Heart left ventricle (tissue), 16 donors: ENCODE measurements around the gene PELI3. TPM values are rescaled to one million over a fixed set of nuclear protein-coding genes. Genes with fewer than 3 reads are reported as not detected.

Experiments
- ATAC-seq, 4 donors: fragments of 200-7000 bp; cut with Tn5 transposase; one replicate each; pipeline ENCODE4 v1.9.1; 2020 to 2022; ENCODE audit warnings: moderate library complexity in 4 of 4, mild to moderate bottlenecking in 3 of 4, moderate number of reproducible peaks in 1 of 4
- DNase-seq, 5 donors: peaks; one replicate each; pipeline ENCODE4 v3.0.0-alpha.2; 2020
- H3K27ac ChIP-seq, 12 donors: fragments of 200-600 bp; sonication (generic) in 4 of 12; one replicate each; pipeline versions ENCODE4 v1.5.0 to v1.8.0; 2016 to 2022; ENCODE audit warnings: mild to moderate bottlenecking in 2 of 12
- H3K27me3 ChIP-seq, 9 donors: fragments of 200-600 bp; sonication (generic) in 2 of 9; one replicate each; pipeline versions ENCODE4 v1.5.1 to v1.8.0; 2016 to 2022; ENCODE audit warnings: mild to moderate bottlenecking in 3 of 9
- H3K36me3 ChIP-seq, 9 donors: fragments of 200-600 bp; sonication (generic) in 2 of 9; one replicate each; pipeline versions ENCODE4 v1.5.0 to v1.8.0; 2018 to 2022; ENCODE audit warnings: mild to moderate bottlenecking in 2 of 9
- H3K4me1 ChIP-seq, 12 donors: fragments of 200-600 bp; sonication (generic) in 4 of 12; one replicate each; pipeline versions ENCODE4 v1.5.0 to v1.8.0; 2016 to 2022; ENCODE audit warnings: mild to moderate bottlenecking in 3 of 12
- H3K4me3 ChIP-seq, 12 donors: fragments of 200-600 bp; sonication (generic) in 4 of 12; one replicate each; pipeline versions ENCODE4 v1.5.0 to v1.8.0; 2017 to 2022; ENCODE audit warnings: mild to moderate bottlenecking in 9 of 12, moderate library complexity in 4 of 12
- H3K9me3 ChIP-seq, 12 donors: fragments of 200-600 bp; sonication (generic) in 4 of 12; one replicate each; pipeline versions ENCODE4 v1.5.0 to v1.8.0; 2016 to 2022; ENCODE audit warnings: mild to moderate bottlenecking in 1 of 12
- CTCF ChIP-seq, 12 donors: fragments of 200-600 bp; sonication (generic) in 4 of 12; IDR thresholded peaks; one replicate each; pipeline versions ENCODE4 v1.5.0 to v1.8.0; 2018 to 2022; ENCODE audit warnings: antibody characterized with exemption in 12 of 12, mild to moderate bottlenecking in 5 of 12
- POLR2A ChIP-seq, 2 donors: fragments of 450-650 bp; IDR thresholded peaks; one replicate each; pipeline ENCODE4 v1.6.1; 2017; ENCODE audit warnings: antibody characterized with exemption in 2 of 2, mild to moderate bottlenecking in 2 of 2, moderate library complexity in 2 of 2
- WGBS, 4 donors: extraction: QIAGEN DNeasy Blood & Tissue Kit in 2 of 4; methylation state at CpG; one replicate each; pipeline versions ENCODE4 v1.1.5 to v1.1.7; 2013 to 2018; 5-methylcytosine and 5-hydroxymethylcytosine counted together
- intact Hi-C, 10 donors: fragments of 100-400 bp; cut with DNase I; formaldehyde crosslinking; loops; one replicate each; pipeline versions ENCODE4 v1.11.1 to v1.14.2; 2022
- polyA plus RNA-seq, 2 donors: library from polyadenylated mRNA; stranded (reverse); fragments of 200-250 nt; gene quantifications; one replicate each; pipeline ENCODE4 v1.2.3, GENCODE V29; 2013
- total RNA-seq, 9 donors: library from RNA; depleted of rRNA in 2 of 9; stranded (reverse); fragments of >200 nt in 2 of 9; fragmentation: NEBNext Ultra II Directional in 3 of 9; extraction: Animal tissue kit (Norgen Biotek cat#: 25700) in 3 of 9; gene quantifications; one replicate each; pipeline versions ENCODE4 v1.1.0 to v1.2.4, GENCODE V29; 2016 to 2023
- donor health status: ischemic (EF 13 %, LVEDD 7.1; RV severe dilation, severe dysfunction).
- donor health status: healthy with polysubstance abuse.
- donor health status: DM: no; HTN: yes; CAD: no.
- donor health status: DM: no; HTN: no; CAD: no.
- donor health status: ischemic (EF 25% LVEDD 6.9; RV normal size, moderate dysfunction).
- donor health status: ischemic (EF 25% LVEDD 5.7; RV mildly dilated, moderate dysfunction).
- donor health status: healthy.
- donor health status: DM: yes; HTN: yes; CAD: no.
- donor health status: ischemic (EF 35%, LVEDD 5.7; RV mildly dilated, moderate dysfunction).
- donor health status: nonischemic (EF 11% LVEDD 7.7; RV severe dilation, severe dysfunction).
- donor health status: DM: yes; HTN: yes; CAD: no.
- donor health status: PGD.
- donor health status: ischemic (EF 29% LVEDD 5.4; RV normal size, mild dysfunction).
- donor health status: nonischemic (EF 23%, LVEDD 6.1; RV moderate dilation, normal function).

The PELI3 gene
- total and polyA plus RNA-seq, 11 donors: 5.8 to 26.2 (median 8.0) TPM

- ATAC-seq: no peak
- Histone ChIP-seq H3K27me3 (no peaks in the 10 kb centered on the region), H3K4me1 (peaks cover 0 to 35% (median 12%) of the 10 kb centered on the region in 12 donors), H3K27ac (no peak overlapping the region), H3K36me3 (peaks cover 0 to 33% (median 17%) of the 10 kb centered on the region in 9 donors), H3K4me3 (no peak overlapping the region), H3K9me3 (no peaks in the 10 kb centered on the region)
- intact Hi-C loops: no loop called here
- 81 to 95% (median 87%) methylated on average over 6 of the region's 6 CpGs for WGBS, 4 donors
- DNase-seq: no peak
- TF ChIP-seq POLR2A (IDR thresholded peaks at IDR 0.05) (no peak), CTCF (IDR thresholded peaks at IDR 0.05) (no peak)
Observed at GRCh38 chr11:66468691-66469090, 2.0 kb downstream of the PELI3 start.

- Histone ChIP-seq H3K36me3 (peaks cover 0 to 40% (median 24%) of the 10 kb centered on the region in 9 donors), H3K27ac (no peak overlapping the region), H3K27me3 (no peaks in the 10 kb centered on the region), H3K9me3 (no peaks in the 10 kb centered on the region), H3K4me3 (no peak overlapping the region), H3K4me1 (peaks cover 0 to 35% (median 12%) of the 10 kb centered on the region in 12 donors)
- 68 to 97% (median 84%) methylated on average over 1 of the region's 1 CpG for WGBS, 4 donors
- TF ChIP-seq POLR2A (IDR thresholded peaks at IDR 0.05): no peak
- no peak for TF ChIP-seq CTCF (IDR thresholded peaks at IDR 0.05)
- ATAC-seq: no peak
- intact Hi-C loops: no loop called here
- no peak for DNase-seq
Observed at GRCh38 chr11:66469441-66469840, 2.7 kb downstream of the PELI3 start.

- ATAC-seq: no peak
- peaks cover 0 to 46% (median 26%) of the 10 kb centered on the region in 9 donors for H3K36me3 ChIP-seq
- TF ChIP-seq CTCF (IDR thresholded peaks at IDR 0.05) (no peak), POLR2A (IDR thresholded peaks at IDR 0.05) (no peak)
- no peaks in the 10 kb centered on the region for H3K27me3 ChIP-seq
- intact Hi-C loops: no loop called here
- no peak for DNase-seq
- no peak overlapping the region for H3K27ac ChIP-seq
- 82 to 87% (median 83%) methylated on average over 3 of the region's 3 CpGs for WGBS, 4 donors
- H3K9me3 ChIP-seq: no peaks in the 10 kb centered on the region
- peaks cover 0 to 34% (median 12%) of the 10 kb centered on the region in 12 donors for H3K4me1 ChIP-seq
- H3K4me3 ChIP-seq: no peak overlapping the region
Observed at GRCh38 chr11:66470015-66470414, 3.3 kb downstream of the PELI3 start.

GRCh38 chr11:66471142-66471541, 4.4 kb downstream of the PELI3 start:
- intact Hi-C loops: no loop called here
- DNase-seq: no peak
- 93 to 97% (median 96%) methylated on average over 16 of the region's 16 CpGs for WGBS, 4 donors
- ATAC-seq: no peak
- TF ChIP-seq POLR2A (IDR thresholded peaks at IDR 0.05) (no peak), CTCF (IDR thresholded peaks at IDR 0.05) (no peak)
- Histone ChIP-seq H3K4me3 (no peak overlapping the region), H3K9me3 (no peaks in the 10 kb centered on the region), H3K27me3 (no peaks in the 10 kb centered on the region), H3K27ac (no peak overlapping the region), H3K36me3 (peaks cover 0 to 51% (median 27%) of the 10 kb centered on the region in 9 donors), H3K4me1 (peaks cover 0 to 23% (median 10%) of the 10 kb centered on the region in 12 donors)
